HepG2 (cell line): ENCODE results near the gene TRIM15. TPM values are rescaled to one million over a fixed set of nuclear protein-coding genes. Genes with fewer than 3 reads are reported as not detected.

ENCODE experiments used
- AKAP8 ChIP-seq: sonication (generic); formaldehyde crosslinking; IDR thresholded peaks from 2 replicates; pipeline ENCODE4 v1.5.1; 2020; ENCODE audit warnings: mild to moderate bottlenecking, missing genetic modification reagents
- ATF7-NPFF ChIP-seq: sonication (generic); formaldehyde crosslinking; IDR thresholded peaks from 2 replicates; pipeline ENCODE4 v1.8.1; 2023; ENCODE audit warnings: mild to moderate bottlenecking, low read depth, missing genetic modification reagents, moderate library complexity
- BHLHE40 ChIP-seq: IDR thresholded peaks from 2 replicates; pipeline ENCODE4 v1.6.1; 2011; ENCODE audit warnings: low read length, improper control_type of control experiment
- BRD4 ChIP-seq: sonication (generic); formaldehyde crosslinking; IDR thresholded peaks from 2 replicates; pipeline ENCODE4 v1.4.0; 2020; ENCODE audit warnings: missing genetic modification reagents
- HIVEP1 ChIP-seq: sonication (generic); formaldehyde crosslinking; IDR thresholded peaks from 2 replicates; pipeline ENCODE4 v1.4.0; 2020; ENCODE audit warnings: mild to moderate bottlenecking, missing genetic modification reagents
- IKZF4 ChIP-seq: sonication (generic); formaldehyde crosslinking; IDR thresholded peaks from 2 replicates; pipeline ENCODE4 v1.5.1; 2020; ENCODE audit warnings: borderline replicate concordance, mild to moderate bottlenecking, low read depth, missing genetic modification reagents; ENCODE audit errors: not compliant biosample characterization
- KDM2A ChIP-seq: sonication (generic); formaldehyde crosslinking; IDR thresholded peaks from 2 replicates; pipeline ENCODE4 v1.4.0; 2020; ENCODE audit warnings: low read depth, missing genetic modification reagents, borderline replicate concordance
- MEIS1 ChIP-seq: sonication (generic); formaldehyde crosslinking; IDR thresholded peaks from 2 replicates; pipeline ENCODE4 v1.9.0; 2021; ENCODE audit warnings: mild to moderate bottlenecking, missing genetic modification reagents, moderate library complexity, borderline replicate concordance
- MEIS2 ChIP-seq: sonication (generic); formaldehyde crosslinking; IDR thresholded peaks from 2 replicates; pipeline ENCODE4 v1.9.0; 2021; ENCODE audit warnings: mild to moderate bottlenecking, missing genetic modification reagents
- NFYB ChIP-seq: sonication (generic); formaldehyde crosslinking; IDR thresholded peaks from 2 replicates; pipeline ENCODE4 v1.4.0; 2020; ENCODE audit warnings: missing genetic modification reagents
- PPARG ChIP-seq: conservative IDR thresholded peaks from 2 replicates; pipeline ENCODE4 v1.6.1; 2016; ENCODE audit warnings: missing biosample characterization, missing genetic modification reagents
- PRPF4 ChIP-seq: fragments of 200-400 bp; formaldehyde crosslinking; IDR thresholded peaks from 2 replicates; pipeline ENCODE4 v1.6.1; 2016; ENCODE audit warnings: low read length, low read depth; ENCODE audit not compliant: poor library complexity, severe bottlenecking
- ZBTB8A ChIP-seq: sonication (generic); formaldehyde crosslinking; IDR thresholded peaks from 2 replicates; pipeline ENCODE4 v1.4.0; 2020; ENCODE audit warnings: mild to moderate bottlenecking, low read depth, missing genetic modification reagents, borderline replicate concordance
- ZFP36 ChIP-seq: fragments of 150-350 bp; IDR thresholded peaks from 2 replicates; pipeline ENCODE4 v1.6.1; 2018; ENCODE audit warnings: borderline replicate concordance, low read length, low read depth; ENCODE audit not compliant: partially characterized antibody
- ZNF441 ChIP-seq: sonication (generic); formaldehyde crosslinking; IDR thresholded peaks from 2 replicates; pipeline ENCODE4 v1.7.0; 2021; ENCODE audit warnings: missing genetic modification reagents, borderline replicate concordance
- ZNF562 ChIP-seq: sonication (generic); formaldehyde crosslinking; IDR thresholded peaks from 2 replicates; pipeline ENCODE4 v1.8.0; 2022; ENCODE audit warnings: missing genetic modification reagents, borderline replicate concordance
- ZNF589 ChIP-seq: sonication (generic); formaldehyde crosslinking; conservative IDR thresholded peaks from 2 replicates; pipeline ENCODE4 v1.8.0; 2022; ENCODE audit warnings: mild to moderate bottlenecking, moderate library complexity, missing genetic modification reagents
- ZNF879 ChIP-seq: sonication (generic); formaldehyde crosslinking; IDR thresholded peaks from 2 replicates; pipeline ENCODE4 v1.8.1; 2023; ENCODE audit warnings: missing genetic modification reagents
- ZSCAN25 ChIP-seq: sonication (generic); formaldehyde crosslinking; IDR thresholded peaks from 2 replicates; pipeline ENCODE4 v1.8.0; 2022; ENCODE audit warnings: mild to moderate bottlenecking, missing genetic modification reagents
- polyA plus RNA-seq, 8 experiments: library from polyadenylated mRNA; depleted of rRNA in 3 of 8; stranded (reverse) in 7 of 8; unstranded in 1 of 8; fragments of >200 nt; fragmentation: Illumina TruSeq in 4 of 8; extraction: Trizol in 4 of 8; gene quantifications; 2 replicates each; pipeline versions ENCODE4 v1.2.1 to v1.2.3, GENCODE V29; 2011 to 2016; ENCODE audit warnings: low read depth in 4 of 8, missing spikeins in 1 of 8, mixed read lengths in 1 of 8; ENCODE audit not compliant: insufficient read depth in 1 of 8
- total RNA-seq, 5 experiments: library from RNA; depleted of rRNA; stranded (reverse); fragments of >200 nt; fragmentation: Illumina TruSeq; extraction: Trizol; gene quantifications; 2 replicates each; pipeline ENCODE4 v1.2.3, GENCODE V29; 2016; ENCODE audit warnings: low read depth in 1 of 5
- TF ChIP-seq, protein P1 (sequence below): sonication (generic); formaldehyde crosslinking; IDR thresholded peaks from 2 replicates; pipeline ENCODE4 v1.4.0; 2020; ENCODE audit warnings: missing genetic modification reagents
- TF ChIP-seq, protein P2 (sequence below): sonication (generic); formaldehyde crosslinking; IDR thresholded peaks from 2 replicates; pipeline ENCODE4 v1.4.0; 2020; ENCODE audit warnings: missing genetic modification reagents
- TF ChIP-seq, protein P3 (sequence below): sonication (generic); formaldehyde crosslinking; IDR thresholded peaks from 2 replicates; pipeline ENCODE4 v1.4.0; 2020; ENCODE audit warnings: mild to moderate bottlenecking, missing genetic modification reagents, borderline replicate concordance
- TF ChIP-seq, protein P4 (sequence below): sonication (generic); formaldehyde crosslinking; IDR thresholded peaks from 2 replicates; pipeline ENCODE4 v1.4.0; 2020; ENCODE audit warnings: mild to moderate bottlenecking, low read depth, missing genetic modification reagents
- TF ChIP-seq, protein P5 (sequence below): sonication (generic); formaldehyde crosslinking; IDR thresholded peaks from 2 replicates; pipeline ENCODE4 v1.8.0; 2022; ENCODE audit warnings: mild to moderate bottlenecking, missing genetic modification reagents; ENCODE audit not compliant: insufficient replicate concordance

TRIM15 gene
- total and polyA plus RNA-seq, 2 of the 13 experiments (the other 11 are each of a cell fraction or from before 2014, with no cell fraction given), result 35.1 to 38.2 TPM

DNA sequence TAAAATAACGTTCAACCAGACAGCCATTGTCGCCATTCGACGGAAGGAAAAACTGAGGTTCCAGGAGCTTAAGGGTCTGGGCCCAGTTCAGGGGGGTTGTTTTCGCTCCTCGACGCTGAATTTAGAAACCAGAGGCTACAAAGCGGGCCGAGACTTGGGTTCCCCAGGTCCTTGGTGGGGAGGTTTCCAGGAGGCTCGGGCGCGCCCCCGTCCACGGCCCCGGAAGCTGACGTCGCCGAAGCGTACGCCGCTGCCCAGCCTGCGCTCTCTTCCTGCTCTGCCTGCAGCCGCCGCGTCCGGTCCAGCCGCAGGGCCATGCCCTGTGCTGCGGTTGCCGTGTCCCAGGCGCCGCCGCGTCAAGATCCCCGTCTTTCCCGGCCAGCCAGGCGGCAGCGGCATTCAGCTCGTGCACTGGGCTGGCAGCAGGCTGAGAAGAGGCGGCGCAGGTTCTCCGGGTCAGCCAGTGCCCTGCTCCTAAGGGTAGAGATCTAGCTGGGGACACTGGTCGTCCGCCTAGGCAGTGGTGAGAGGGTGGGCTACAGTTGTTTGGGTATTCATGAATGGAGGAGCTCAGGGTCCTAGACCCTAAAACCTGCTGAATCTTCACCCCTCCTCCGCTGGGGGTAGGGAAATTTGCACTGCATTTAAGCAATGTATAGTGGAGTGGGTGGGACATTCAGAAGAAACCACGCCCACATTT, 50.8 kb downstream of the TRIM15 start (continued):
- TF ChIP-seq PPARG (peak; percentile 60; the same call in 1 of the 2 replicates), ZNF589 (CRISPR knock-in tag) (0 out of 2 replicates have a peak, but pooled peaks have one; percentile 65), NFYB (no peak), IKZF4 (CRISPR knock-in tag) (peak; percentile 96), HIVEP1 (CRISPR knock-in tag) (peak; percentile 78), ZNF441 (no peak), ATF7-NPFF (CRISPR knock-in tag) (peak; percentile 58; the same call in 1 of the 2 replicates), ZBTB8A (CRISPR knock-in tag) (no peak), KDM2A (CRISPR knock-in tag) (peak; percentile 78), ZNF879 (CRISPR knock-in tag) (peak; percentile 34; the same call in 1 of the 2 replicates), BHLHE40 (0 out of 2 replicates have a peak, but pooled peaks have one; percentile 21), AKAP8 (CRISPR knock-in tag) (peak; percentile 89; the same call in 1 of the 2 replicates), MEIS1 (peak; percentile 59), ZNF562 (CRISPR knock-in tag) (no peak), MEIS2 (CRISPR knock-in tag) (peak; percentile 91), ZFP36 (no peak), ZSCAN25 (CRISPR knock-in tag) (peak; percentile 70), BRD4 (peak; percentile 98), PRPF4 (no peak)
- TF ChIP-seq, protein P1, sequence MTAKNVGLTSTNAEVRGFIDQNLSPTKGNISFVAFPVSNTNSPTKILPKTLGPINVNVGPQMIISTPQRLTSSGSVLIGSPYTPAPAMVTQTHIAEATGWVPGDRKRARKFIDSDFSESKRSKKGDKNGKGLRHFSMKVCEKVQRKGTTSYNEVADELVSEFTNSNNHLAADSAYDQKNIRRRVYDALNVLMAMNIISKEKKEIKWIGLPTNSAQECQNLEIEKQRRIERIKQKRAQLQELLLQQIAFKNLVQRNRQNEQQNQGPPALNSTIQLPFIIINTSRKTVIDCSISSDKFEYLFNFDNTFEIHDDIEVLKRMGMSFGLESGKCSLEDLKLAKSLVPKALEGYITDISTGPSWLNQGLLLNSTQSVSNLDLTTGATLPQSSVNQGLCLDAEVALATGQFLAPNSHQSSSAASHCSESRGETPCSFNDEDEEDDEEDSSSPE, result 0 out of 2 replicates have a peak, but pooled peaks have one; percentile 45
- TF ChIP-seq, protein P2, sequence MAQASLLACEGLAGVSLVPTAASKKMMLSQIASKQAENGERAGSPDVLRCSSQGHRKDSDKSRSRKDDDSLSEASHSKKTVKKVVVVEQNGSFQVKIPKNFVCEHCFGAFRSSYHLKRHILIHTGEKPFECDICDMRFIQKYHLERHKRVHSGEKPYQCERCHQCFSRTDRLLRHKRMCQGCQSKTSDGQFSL (CRISPR knock-in tag), result peak; percentile 77
- TF ChIP-seq, protein P3, sequence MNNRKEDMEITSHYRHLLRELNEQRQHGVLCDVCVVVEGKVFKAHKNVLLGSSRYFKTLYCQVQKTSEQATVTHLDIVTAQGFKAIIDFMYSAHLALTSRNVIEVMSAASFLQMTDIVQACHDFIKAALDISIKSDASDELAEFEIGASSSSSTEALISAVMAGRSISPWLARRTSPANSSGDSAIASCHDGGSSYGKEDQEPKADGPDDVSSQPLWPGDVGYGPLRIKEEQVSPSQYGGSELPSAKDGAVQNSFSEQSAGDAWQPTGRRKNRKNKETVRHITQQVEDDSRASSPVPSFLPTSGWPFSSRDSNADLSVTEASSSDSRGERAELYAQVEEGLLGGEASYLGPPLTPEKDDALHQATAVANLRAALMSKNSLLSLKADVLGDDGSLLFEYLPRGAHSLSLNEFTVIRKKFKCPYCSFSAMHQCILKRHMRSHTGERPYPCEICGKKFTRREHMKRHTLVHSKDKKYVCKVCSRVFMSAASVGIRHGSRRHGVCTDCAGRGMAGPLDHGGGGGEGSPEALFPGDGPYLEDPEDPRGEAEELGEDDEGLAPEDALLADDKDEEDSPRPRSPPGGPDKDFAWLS (CRISPR knock-in tag), result no peak; the same call in 1 of the 2 replicates
- TF ChIP-seq, protein P4, sequence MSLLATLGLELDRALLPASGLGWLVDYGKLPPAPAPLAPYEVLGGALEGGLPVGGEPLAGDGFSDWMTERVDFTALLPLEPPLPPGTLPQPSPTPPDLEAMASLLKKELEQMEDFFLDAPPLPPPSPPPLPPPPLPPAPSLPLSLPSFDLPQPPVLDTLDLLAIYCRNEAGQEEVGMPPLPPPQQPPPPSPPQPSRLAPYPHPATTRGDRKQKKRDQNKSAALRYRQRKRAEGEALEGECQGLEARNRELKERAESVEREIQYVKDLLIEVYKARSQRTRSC (CRISPR knock-in tag), result peak; percentile 48; the same call in 1 of the 2 replicates
- TF ChIP-seq, protein P5, sequence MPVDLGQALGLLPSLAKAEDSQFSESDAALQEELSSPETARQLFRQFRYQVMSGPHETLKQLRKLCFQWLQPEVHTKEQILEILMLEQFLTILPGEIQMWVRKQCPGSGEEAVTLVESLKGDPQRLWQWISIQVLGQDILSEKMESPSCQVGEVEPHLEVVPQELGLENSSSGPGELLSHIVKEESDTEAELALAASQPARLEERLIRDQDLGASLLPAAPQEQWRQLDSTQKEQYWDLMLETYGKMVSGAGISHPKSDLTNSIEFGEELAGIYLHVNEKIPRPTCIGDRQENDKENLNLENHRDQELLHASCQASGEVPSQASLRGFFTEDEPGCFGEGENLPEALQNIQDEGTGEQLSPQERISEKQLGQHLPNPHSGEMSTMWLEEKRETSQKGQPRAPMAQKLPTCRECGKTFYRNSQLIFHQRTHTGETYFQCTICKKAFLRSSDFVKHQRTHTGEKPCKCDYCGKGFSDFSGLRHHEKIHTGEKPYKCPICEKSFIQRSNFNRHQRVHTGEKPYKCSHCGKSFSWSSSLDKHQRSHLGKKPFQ, result peak; percentile 20
